Suprapubic skin (tissue), 4 donors: ENCODE measurements around the gene TNIK. TPM values are rescaled to one million over a fixed set of nuclear protein-coding genes. Genes with fewer than 3 reads are reported as not detected.

ENCODE experiments used
- DNase-seq, 2 donors: peaks; one replicate each; pipeline ENCODE4 v3.0.0-alpha.2; 2019; ENCODE audit warnings: low spot score in 2 of 2
- H3K27ac ChIP-seq: fragments of 200-600 bp; sonication (generic); one replicate; pipeline ENCODE4 v1.5.1; 2019
- H3K27me3 ChIP-seq: fragments of 200-600 bp; sonication (generic); one replicate; pipeline ENCODE4 v1.5.1; 2019
- H3K36me3 ChIP-seq: fragments of 200-600 bp; sonication (generic); one replicate; pipeline ENCODE4 v1.5.1; 2019
- H3K4me1 ChIP-seq: fragments of 200-600 bp; sonication (generic); one replicate; pipeline ENCODE4 v1.5.1; 2019
- H3K4me3 ChIP-seq: fragments of 200-600 bp; sonication (generic); one replicate; pipeline ENCODE4 v1.5.1; 2019; ENCODE audit warnings: mild to moderate bottlenecking
- H3K9me3 ChIP-seq: fragments of 200-600 bp; sonication (generic); one replicate; pipeline ENCODE4 v1.5.1; 2019
- CTCF ChIP-seq, 2 donors: fragments of 200-600 bp in 1 of 2; fragments of 450-650 bp in 1 of 2; sonication (generic) in 1 of 2; IDR thresholded peaks; one replicate each; pipeline ENCODE4 v1.5.1; 2016 to 2019; ENCODE audit warnings: antibody characterized with exemption in 2 of 2, mild to moderate bottlenecking in 1 of 2, moderate library complexity in 1 of 2
- EP300 ChIP-seq: sonication (generic); formaldehyde crosslinking; IDR thresholded peaks from one replicate; pipeline ENCODE4 v1.6.1; 2017; ENCODE audit warnings: antibody characterized with exemption
- POLR2A ChIP-seq, 2 donors: fragments of 450-650 bp; IDR thresholded peaks; one replicate each; pipeline ENCODE4 v1.6.1; 2017; ENCODE audit warnings: antibody characterized with exemption in 2 of 2, mild to moderate bottlenecking in 2 of 2, moderate library complexity in 2 of 2
- POLR2AphosphoS5 ChIP-seq, 3 donors: sonication (generic); formaldehyde crosslinking; IDR thresholded peaks; one replicate each; pipeline ENCODE4 v1.6.1; 2017; ENCODE audit warnings: antibody characterized with exemption in 3 of 3
- WGBS: methylation state at CpG from one replicate; pipeline ENCODE4 v1.1.5; 2018; 5-methylcytosine and 5-hydroxymethylcytosine counted together
- total RNA-seq, 4 donors: library from RNA; depleted of rRNA; stranded (reverse); fragments of >200 nt; gene quantifications; one replicate each; pipeline ENCODE4 v1.1.0, GENCODE V29; 2016

TNIK gene
- total RNA-seq, 4 donors from 2014 or later = 2.0 to 4.3 (median 3.1) TPM

- Histone ChIP-seq H3K9me3 (no peaks in the 10 kb centered on the region), H3K27ac (no peak overlapping the region), H3K27me3 (no peaks in the 10 kb centered on the region), H3K4me3 (peak overlapping the region; percentile 44), H3K36me3 (no peaks in the 10 kb centered on the region), H3K4me1 (peaks cover 14% of the 10 kb centered on the region)
- WGBS = 13% methylated on average over 36 of the region's 39 CpGs
- TF ChIP-seq POLR2AphosphoS5 (IDR thresholded peaks at IDR 0.05) (no peak), EP300 (no peak), CTCF (IDR thresholded peaks at IDR 0.05) (no peak), POLR2A (IDR thresholded peaks at IDR 0.05) (no peak)
- no peak for DNase-seq
These were observed 432.0 kb downstream of the TNIK start for GRCh38 chr3:171028025-171028778.

- Histone ChIP-seq H3K36me3 (no peaks in the 10 kb centered on the region), H3K4me3 (no peak within 1 kb of the TSS), H3K27me3 (no peaks in the 10 kb centered on the region), H3K27ac (no peak within 1 kb of the TSS), H3K9me3 (no peaks in the 10 kb centered on the region), H3K4me1 (peaks cover 14% of the 10 kb centered on the region)
- TF ChIP-seq POLR2A (IDR thresholded peaks at IDR 0.05) = no peak
- TF ChIP-seq POLR2AphosphoS5 (IDR thresholded peaks at IDR 0.05) = no peak
- no peak for TF ChIP-seq EP300
- TF ChIP-seq CTCF (IDR thresholded peaks at IDR 0.05) = no peak
- no peak for DNase-seq
- 94% methylated on average over 4 of the region's 4 CpGs for WGBS
These were observed 433.5 kb downstream of the TNIK start, which contains the start of gene SLC2A2 for GRCh38 chr3:171026597-171027293. TSS of gene SLC2A2 (minus strand) at chr3:171026720. CDS start at chr3:171026670, 50 bp downstream.

GRCh38 chr3:171023566-171023965 lies 436.6 kb downstream of the TNIK start:
- peaks cover 10% of the 10 kb centered on the region for H3K4me1 ChIP-seq
- H3K36me3 ChIP-seq = no peaks in the 10 kb centered on the region
- no peaks in the 10 kb centered on the region for H3K9me3 ChIP-seq
- no peak overlapping the region for H3K4me3 ChIP-seq
- DNase-seq = no peak
- TF ChIP-seq EP300 (no peak), POLR2A (IDR thresholded peaks at IDR 0.05) (no peak), CTCF (IDR thresholded peaks at IDR 0.05) (no peak), POLR2AphosphoS5 (IDR thresholded peaks at IDR 0.05) (no peak)
- no peaks in the 10 kb centered on the region for H3K27me3 ChIP-seq
- no peak overlapping the region for H3K27ac ChIP-seq

GRCh38 chr3:171021377-171021776 lies 438.8 kb downstream of the TNIK start:
- H3K27me3 ChIP-seq = no peaks in the 10 kb centered on the region
- DNase-seq = no peak
- 87% methylated on average over 4 of the region's 4 CpGs for WGBS
- H3K36me3 ChIP-seq = no peaks in the 10 kb centered on the region
- H3K4me1 ChIP-seq = no peaks in the 10 kb centered on the region
- no peak overlapping the region for H3K4me3 ChIP-seq
- no peak for TF ChIP-seq CTCF (IDR thresholded peaks at IDR 0.05)
- no peak for TF ChIP-seq EP300
- no peak for TF ChIP-seq POLR2A (IDR thresholded peaks at IDR 0.05)
- TF ChIP-seq POLR2AphosphoS5 (IDR thresholded peaks at IDR 0.05) = no peak
- no peak overlapping the region for H3K27ac ChIP-seq
- H3K9me3 ChIP-seq = no peaks in the 10 kb centered on the region
